ENCODE measurements around the gene PCDH19.

GRCh38 chrX:100449696-100450608, 39.9 kb upstream of the PCDH19 start:
- TF ChIP-seq, protein P1, sequence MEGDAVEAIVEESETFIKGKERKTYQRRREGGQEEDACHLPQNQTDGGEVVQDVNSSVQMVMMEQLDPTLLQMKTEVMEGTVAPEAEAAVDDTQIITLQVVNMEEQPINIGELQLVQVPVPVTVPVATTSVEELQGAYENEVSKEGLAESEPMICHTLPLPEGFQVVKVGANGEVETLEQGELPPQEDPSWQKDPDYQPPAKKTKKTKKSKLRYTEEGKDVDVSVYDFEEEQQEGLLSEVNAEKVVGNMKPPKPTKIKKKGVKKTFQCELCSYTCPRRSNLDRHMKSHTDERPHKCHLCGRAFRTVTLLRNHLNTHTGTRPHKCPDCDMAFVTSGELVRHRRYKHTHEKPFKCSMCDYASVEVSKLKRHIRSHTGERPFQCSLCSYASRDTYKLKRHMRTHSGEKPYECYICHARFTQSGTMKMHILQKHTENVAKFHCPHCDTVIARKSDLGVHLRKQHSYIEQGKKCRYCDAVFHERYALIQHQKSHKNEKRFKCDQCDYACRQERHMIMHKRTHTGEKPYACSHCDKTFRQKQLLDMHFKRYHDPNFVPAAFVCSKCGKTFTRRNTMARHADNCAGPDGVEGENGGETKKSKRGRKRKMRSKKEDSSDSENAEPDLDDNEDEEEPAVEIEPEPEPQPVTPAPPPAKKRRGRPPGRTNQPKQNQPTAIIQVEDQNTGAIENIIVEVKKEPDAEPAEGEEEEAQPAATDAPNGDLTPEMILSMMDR (IDR thresholded peaks at IDR 0.05) = no peak
- no peak for TF ChIP-seq ZFX (IDR thresholded peaks at IDR 0.05; ENCODE audit: borderline replicate concordance)

All from 22Rv1 (cell line).